ENCODE results near the gene UBAC2.
A peak's percentile ranks its signal among the peaks of the same experiment; 100 is the strongest.

UBAC2 gene

GRCh38 chr13:99299256-99299919 is 98.7 kb downstream of the UBAC2 start:
- no peak for DNase-seq

DNA sequence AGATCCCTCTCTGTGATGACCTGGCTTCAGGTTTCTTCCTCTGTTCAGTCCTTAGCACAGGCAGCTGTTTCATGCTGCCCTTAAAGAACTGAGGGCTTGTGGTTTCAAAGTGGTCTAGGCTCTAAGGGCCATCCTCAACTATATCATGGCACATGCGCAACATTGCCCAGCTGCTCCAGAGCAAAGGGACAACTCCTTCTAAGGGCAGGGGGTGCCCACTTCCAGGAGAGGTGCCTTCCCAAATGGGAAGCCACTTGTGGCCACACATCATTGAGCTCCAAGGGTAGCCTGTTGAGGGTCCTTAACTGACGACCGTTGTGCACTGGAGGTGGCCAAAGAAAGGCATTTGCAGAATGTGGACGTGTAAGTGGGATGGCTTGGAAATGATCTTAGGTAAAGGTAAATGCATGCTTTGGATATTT is 99.3 kb downstream of the UBAC2 start:
- DNase-seq = no peak

- no peak for DNase-seq
These were observed 100.6 kb downstream of the UBAC2 start for GRCh38 chr13:99301056-99301838.

- no peak for DNase-seq
These were observed 101.4 kb downstream of the UBAC2 start for GRCh38 chr13:99301913-99302636.

DNA sequence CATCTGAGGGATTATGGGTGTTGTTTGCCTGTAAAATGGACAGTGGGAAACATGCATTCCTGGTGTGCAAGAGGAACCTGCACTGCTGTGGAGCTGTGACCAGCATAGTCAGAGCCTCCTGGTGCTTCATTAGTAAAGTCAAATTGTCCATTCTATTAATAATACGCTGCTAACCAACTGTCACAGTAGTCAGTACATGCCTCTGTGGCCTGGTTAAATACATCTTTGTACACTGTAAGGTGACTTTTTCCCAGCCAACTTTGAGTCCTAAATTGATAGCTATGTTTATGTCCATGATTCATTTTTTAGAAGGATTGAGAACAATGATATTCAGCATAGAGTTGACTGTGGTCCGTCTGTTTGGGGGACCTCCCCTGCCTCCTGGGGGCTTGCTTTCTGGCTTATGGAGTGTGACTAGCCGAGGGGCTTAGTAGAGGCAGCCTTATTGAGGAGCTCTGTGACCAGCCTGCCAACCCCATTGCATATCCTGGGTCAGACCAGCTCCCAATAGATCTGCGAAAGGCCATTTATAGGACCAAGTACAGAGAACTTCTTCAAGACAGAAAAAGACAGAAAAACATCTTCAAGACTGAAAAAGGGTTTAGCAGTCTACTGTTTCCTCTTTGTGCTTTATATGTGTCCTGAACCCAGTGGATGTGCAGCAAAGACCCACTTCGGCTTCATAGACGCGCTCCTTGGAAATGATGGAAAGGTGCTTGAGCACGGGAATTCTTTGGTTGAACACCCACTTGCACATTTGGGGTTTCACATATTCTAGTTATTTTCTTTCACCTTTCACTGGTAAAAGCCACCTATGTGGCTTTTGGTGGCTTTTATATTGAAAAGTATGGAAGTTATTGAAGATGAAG is 102.2 kb downstream of the UBAC2 start:
- no peak for DNase-seq

GRCh38 chr13:99303863-99304521 is 103.3 kb downstream of the UBAC2 start:
- peak in 1 of 4 experiments; percentile 34 for DNase-seq

- no peak for DNase-seq
These were observed 103.9 kb downstream of the UBAC2 start for GRCh38 chr13:99304541-99304940.

DNA sequence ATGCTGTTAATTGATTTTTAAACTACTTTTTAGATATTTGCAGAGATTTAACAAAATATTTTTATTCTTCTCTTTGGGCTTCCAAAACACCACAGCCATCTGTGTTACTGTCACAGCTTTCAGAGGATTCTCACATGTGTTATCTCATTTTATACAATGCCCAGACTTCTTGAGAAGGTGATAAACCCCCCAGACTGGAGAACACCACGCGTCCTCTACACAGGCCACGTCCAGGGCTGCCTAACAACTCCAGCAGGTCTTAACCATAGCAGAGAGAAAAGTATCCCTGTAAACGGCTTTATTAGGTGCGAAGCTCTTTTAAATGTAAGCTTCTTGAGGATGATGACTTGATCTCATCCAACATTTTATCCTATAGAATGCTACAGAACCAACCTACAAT is 104.5 kb downstream of the UBAC2 start:
- DNase-seq = no peak

DNA sequence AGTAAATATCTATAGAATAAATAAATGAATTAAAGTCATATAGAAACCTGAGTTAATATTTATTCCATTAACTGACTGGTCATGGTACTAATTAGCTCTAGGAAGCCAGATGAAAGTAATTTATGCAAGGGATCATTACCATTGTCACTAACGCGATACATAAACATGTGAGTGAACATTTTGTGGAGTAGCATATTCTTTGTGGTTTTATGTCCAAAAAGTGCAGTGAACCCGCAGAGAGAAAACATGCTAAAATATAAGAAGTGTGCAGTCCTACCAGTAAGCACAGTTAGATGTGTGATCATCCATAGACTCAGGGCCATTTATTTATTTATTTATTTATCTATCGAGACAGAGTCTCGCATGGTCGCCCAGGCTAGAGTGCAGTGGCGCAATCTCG is 104.9 kb downstream of the UBAC2 start:
- no peak for DNase-seq

DNA sequence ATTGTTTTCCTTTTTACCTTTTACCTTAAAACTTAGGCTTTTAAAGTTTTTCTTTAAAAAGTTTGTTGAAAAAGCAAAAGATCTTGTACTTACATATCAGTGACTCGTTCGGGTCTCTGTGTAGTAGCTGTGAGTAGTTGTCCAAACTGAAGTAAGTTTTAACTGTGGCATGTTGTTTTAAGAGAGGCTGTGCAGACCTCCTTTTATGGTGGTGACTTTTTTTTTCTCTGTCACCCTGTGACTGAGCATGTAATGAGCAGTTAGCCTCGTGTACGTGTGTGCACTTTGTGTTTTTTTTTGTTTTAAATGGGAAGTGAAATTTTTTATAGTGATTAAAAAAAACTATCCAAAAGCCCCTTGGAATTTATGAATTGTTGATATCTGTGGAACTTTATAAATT is 106.6 kb downstream of the UBAC2 start, which contains the start of gene GPR183:
Gene GPR183, minus strand, starts transcription at position 153 of the 400 bp plus-strand sequence. CDS start 11,254 bp downstream, outside the sequence.
- no peak for DNase-seq

- DNase-seq = peak in 1 of 4 experiments; percentile 15
These were observed 107.1 kb downstream of the UBAC2 start for GRCh38 chr13:99307648-99308339.

- no peak for DNase-seq
These were observed 107.9 kb downstream of the UBAC2 start for GRCh38 chr13:99308471-99309087.

GRCh38 chr13:99310382-99311031 is 109.9 kb downstream of the UBAC2 start:
- no peak for DNase-seq

- no peak for DNase-seq
These were observed 110.5 kb downstream of the UBAC2 start for GRCh38 chr13:99311137-99311536.

DNA sequence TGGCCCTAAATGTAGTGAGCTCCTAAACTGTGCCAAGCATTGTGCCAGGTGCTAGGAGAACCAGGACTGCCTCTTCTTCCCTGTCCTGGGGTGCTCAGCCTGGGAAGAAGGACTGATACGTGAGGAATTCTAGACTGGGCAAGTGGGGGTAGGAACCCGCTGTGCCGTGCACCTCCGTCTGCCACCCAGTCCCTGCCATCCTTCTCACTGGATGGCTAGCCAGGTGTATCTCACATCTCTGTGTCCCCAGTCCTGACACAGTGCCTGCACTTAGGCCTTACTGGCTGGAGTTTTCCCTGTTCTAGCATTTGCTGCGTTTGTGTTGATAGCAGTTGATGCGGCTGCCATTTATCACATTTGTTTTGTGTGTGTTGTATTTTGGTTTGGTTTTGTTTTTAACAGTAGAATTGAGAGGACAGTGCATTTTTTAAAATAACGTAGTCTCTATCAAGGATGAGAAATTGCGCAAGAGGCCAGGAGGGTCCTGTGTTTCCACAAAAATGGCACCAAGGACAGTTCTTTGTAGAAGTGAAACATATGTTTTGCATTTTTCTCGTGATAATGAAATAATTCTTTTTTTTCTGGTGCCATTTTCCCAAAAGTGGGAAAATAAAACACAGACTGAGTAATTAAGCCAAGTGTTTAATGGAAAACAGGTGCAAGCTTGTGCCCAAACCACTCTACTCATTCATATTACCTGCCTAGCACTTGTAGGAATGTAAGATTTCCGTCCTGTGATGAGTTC is 111.3 kb downstream of the UBAC2 start:
- DNase-seq = no peak

DNA sequence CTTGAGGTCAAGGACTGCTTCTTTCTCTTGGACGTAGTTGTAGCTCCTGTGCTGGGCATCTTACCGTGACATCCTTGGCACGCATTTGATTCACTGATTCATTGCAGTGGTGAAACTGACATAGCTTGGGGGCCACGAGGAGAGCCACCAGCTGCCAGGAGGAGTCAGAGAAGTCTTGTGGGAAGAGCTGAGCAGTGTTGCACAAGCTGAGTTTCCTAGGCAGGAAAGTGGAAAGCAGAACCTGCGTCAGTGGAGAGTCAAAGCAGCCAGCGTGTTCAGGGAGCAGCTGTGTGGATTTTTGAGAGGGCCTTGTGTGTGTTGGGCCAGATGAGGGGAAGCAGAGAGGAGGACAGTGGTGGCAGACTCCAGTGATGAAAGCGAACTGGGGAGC is 111.8 kb downstream of the UBAC2 start:
- DNase-seq = no peak

- DNase-seq = no peak
These were observed 112.8 kb downstream of the UBAC2 start for GRCh38 chr13:99313501-99313900.

GRCh38 chr13:99313941-99314340 is 113.3 kb downstream of the UBAC2 start:
- DNase-seq = no peak

DNA sequence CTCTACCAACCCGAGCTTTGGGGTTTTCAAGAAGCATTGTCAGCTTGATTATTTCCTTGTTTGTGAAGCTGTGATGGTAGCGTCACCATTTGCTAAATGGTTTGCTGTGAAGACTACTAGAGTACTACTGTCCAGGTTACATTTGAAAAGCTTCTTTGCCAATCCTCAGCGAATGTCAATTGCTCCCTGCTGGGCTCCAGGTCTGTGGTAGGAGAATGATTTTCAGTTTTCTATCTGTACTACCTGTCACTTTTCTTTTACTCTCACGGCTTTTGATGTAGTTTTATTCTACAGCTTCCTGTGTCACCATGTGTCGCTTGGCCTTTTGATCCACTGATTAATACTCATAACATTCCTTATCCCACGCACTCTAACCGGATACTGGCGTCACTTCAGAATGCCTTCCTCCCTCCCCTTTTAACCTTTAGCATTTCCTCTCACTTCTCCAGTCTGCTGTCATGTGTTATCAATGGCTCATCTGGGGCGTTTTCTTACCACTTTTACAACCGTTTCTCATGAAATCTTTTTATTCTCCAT is 114.1 kb downstream of the UBAC2 start:
- peak in 1 of 4 experiments; percentile 7 for DNase-seq
